GM19193 (cell line): ENCODE results near the gene CPZ.

Experiments
- POLR2A ChIP-seq: IDR thresholded peaks from 4 replicates; pipeline ENCODE4 v1.6.1; 2011; ENCODE audit not compliant: insufficient read depth, insufficient read length; ENCODE audit errors: extremely low read depth

CPZ gene

GRCh38 chr4:8662776-8663175 is 70.2 kb downstream of the CPZ start:
- TF ChIP-seq POLR2A: no peak

DNA sequence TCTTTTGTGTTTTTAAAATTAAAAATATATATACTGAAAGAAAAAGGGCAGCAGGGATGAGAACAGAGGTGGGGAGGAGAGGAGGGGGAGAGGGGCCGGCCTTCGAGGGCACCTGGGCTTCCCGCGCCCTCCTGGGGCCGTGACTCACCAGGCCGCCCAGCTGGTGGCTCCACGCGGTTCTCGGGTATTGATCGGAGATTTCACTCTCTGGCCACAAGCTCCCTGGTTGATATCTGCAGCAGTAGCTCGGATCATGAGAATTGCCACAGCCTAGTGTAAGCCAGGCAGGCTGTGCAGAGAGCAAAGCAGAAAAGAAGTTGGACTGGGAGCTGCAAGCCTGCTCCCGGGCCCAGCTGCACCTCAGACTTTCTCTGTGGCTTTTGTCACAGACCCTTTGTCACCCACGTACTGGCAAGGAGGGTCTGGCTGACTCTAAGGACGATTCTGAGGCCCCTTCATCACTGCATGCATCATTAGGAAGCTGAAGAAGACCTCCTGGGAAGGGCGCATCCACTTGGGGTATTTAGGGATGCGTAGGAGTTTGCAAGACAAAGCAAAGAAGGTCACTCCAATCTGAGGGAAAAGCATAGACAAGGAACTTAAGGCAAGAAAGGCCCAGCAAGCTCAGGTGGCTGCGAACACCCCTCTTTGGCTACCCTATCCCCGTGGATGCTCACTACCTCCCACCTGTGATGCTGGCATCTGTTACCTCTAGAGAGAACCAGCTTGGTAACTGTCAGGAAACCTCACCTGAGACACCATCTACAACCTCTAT is 71.7 kb downstream of the CPZ start:
- no peak for TF ChIP-seq POLR2A

- TF ChIP-seq POLR2A: no peak
These were observed 72.4 kb downstream of the CPZ start for GRCh38 chr4:8664976-8665375.

DNA sequence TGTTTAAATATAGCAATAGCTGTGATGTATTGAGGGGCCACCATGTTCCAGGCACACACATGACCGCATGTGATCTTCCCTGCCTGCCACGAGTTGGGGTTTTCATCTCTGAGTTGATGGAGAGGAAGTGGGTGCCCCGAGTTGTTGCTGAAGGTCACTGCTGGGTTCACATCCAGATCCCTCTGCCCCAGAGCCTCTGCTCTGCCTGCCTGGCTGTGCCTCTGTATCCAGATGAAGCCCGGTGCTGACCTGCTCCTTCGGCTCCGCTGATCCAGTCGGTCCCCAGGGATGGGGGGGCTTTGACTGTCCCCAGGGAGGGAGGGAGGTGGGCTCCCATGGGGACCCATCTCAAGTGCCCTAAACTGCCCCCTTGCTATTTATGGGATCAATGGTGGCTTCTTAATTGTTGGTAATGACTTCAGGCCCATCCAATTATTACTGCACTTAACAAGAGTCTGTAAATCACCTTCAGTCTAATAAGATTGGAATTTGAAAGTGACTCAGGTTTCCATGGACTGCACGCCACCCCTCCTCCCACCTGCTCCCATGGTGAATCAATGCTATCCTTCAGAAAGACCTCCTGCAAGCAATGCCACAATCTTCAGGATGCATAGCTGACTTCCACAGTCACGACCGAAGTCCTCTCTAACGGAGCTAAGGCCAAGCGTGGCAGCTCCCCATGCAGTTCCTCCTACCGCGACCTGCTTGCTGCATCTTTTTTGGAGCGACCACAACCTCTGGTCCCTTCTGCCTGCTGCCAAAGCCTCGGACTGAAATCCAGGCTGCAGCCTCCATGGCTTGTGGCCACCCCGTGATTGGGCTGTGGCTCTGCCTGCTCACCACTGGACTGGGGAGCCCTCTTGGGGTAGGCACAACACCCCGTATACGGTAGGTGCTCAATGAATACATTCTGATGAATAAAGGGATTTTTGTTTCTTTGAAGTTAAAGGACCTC is 73.1 kb downstream of the CPZ start:
- TF ChIP-seq POLR2A: no peak

- no peak for TF ChIP-seq POLR2A
These were observed 74.0 kb downstream of the CPZ start for GRCh38 chr4:8666581-8666980.
